ENCODE results near the gene SPAG16.

GRCh38 chr2:213995400-213996105 lies 711.3 kb downstream of the SPAG16 start:
- TF ChIP-seq CTCF (IDR thresholded peaks at IDR 0.05) (no peak), MAX (CRISPR knock-in tag; IDR thresholded peaks at IDR 0.05) (no peak), ZNF512 (CRISPR knock-in tag; IDR thresholded peaks at IDR 0.05; ENCODE audit: borderline replicate concordance) (no peak), ZNF416 (CRISPR knock-in tag; IDR thresholded peaks at IDR 0.05) (no peak), E2F5 (CRISPR knock-in tag; IDR thresholded peaks at IDR 0.05) (no peak), CREM (CRISPR knock-in tag; IDR thresholded peaks at IDR 0.05) (no peak), FOXP1 (CRISPR knock-in tag; IDR thresholded peaks at IDR 0.05; ENCODE audit: borderline replicate concordance) (no peak), FOXK1 (CRISPR knock-in tag; IDR thresholded peaks at IDR 0.05) (no peak), NFYB (CRISPR knock-in tag; conservative IDR thresholded peaks at IDR 0.05; ENCODE audit: low read depth) (no peak)
